GM20431 (cell line): ENCODE results near the gene SRSF3.
"Not testable (repeated sequence)": the region's sequence is repeated elsewhere in the genome, so short reads cannot be mapped to it uniquely, and the experiment has no call there.

Experiments
- in situ Hi-C: fragments of 300-500 bp; cut with MseI, MboI; formaldehyde crosslinking; loops from one replicate; pipeline ENCODE4 v1.15.0; 2020; ENCODE audit warnings: low sequenced_read_pairs; ENCODE audit not compliant: unreplicated experiment

SRSF3 gene

DNA sequence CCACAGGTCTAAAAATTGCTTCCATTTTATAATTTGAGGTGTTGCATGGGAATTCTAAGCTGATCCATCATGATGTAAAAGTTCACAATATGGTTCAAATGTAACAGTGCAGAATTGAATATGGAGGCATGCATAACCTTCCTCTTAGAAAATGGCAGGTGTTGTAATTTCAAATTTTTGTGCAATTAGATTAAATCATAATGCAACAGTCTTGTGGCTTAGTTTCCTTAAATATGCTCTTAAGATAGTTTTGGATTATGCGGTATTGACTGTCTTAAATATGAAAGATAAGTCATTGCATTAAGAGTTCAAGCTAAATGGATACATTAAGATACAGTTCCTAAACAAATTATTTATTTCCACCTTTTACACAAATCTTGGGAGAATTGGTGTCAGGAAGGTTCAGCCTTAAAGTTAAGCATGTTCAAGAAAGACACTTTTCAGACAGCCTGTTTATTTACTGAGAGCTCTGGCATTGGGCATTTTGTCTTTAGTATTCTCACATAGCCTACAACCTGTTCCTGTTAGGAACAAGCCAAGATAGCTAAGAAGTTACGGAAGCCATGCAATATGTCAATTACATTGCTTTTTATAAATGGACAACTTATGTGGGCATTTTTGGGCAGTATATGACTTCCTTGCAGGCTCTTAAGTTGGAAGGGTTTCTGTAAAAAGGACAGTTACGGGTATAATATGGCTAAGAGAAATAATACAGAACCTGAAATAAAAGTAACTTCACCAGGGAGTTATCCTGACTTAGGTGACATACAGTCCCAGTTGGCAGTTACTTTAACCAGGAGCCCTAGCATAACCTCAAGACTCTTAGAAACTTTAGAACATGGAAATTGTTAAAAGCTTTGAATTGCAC, 9.3 kb downstream of the SRSF3 start:
- in situ Hi-C loops, result no loop called here

DNA sequence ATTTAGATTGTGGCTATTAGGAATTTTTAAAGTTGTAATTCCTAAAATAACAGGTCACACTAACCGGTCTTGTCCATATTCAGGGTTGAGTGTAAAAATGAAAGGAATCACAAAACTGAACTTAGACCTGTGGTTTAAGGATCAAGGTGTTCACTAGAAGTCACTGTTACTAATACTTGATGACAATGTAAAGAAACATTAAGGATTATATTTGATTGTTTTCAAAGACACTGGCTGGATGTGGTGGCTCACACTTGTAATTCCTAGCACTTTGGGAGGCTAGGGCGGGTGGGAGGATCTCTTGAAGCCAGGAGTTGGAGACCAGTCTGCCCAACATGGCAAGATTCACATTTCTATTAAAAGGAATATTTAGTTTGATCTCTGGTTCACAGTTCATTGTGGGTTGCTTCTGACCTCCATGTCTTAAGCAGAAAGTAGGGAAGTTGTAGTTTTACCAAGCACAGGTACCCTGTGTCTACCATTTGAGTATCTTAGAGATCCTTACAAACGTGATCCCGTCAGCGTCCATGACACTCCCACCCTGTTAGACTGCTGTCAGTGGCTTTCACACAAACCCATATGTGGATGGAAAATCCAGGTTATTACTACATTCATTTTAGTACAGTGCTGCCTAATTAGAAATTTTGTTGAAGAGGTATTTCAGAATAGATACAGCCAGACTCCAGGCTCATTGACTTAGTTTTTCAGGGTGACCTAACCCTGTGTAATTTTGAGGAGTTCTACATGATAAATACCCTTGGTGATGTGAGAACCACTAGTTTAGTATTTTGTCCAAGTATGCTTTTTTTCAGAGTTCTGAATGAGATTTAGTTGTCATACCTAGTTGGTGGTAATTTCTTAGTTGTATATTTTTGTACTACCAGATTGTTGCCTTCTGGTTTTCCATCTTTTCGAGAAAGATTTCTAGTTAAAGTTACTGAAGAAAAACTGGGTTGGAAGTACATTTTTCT, 10.2 kb downstream of the SRSF3 start:
- in situ Hi-C loops, result no loop called here

DNA sequence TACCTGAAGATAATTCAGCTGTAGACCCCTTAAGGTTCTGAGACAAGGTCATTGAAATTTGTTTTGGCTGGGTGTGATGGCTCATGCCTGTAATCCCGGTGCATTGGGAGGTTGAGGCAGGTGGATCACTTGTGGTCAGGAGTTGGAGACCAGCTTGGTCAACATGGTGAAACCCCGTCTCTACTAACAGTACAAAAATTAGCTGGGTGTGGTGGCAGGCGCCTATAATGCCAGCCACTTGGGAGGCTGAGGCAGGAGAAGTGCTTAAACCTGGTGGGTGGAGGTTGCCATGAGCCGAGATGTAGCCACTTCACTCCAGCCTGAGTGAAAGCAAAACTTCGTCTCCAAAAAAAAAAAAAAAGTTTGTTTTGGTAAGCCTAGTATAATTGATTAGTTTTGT, 11.0 kb downstream of the SRSF3 start:
- in situ Hi-C loops, result no loop called here

DNA sequence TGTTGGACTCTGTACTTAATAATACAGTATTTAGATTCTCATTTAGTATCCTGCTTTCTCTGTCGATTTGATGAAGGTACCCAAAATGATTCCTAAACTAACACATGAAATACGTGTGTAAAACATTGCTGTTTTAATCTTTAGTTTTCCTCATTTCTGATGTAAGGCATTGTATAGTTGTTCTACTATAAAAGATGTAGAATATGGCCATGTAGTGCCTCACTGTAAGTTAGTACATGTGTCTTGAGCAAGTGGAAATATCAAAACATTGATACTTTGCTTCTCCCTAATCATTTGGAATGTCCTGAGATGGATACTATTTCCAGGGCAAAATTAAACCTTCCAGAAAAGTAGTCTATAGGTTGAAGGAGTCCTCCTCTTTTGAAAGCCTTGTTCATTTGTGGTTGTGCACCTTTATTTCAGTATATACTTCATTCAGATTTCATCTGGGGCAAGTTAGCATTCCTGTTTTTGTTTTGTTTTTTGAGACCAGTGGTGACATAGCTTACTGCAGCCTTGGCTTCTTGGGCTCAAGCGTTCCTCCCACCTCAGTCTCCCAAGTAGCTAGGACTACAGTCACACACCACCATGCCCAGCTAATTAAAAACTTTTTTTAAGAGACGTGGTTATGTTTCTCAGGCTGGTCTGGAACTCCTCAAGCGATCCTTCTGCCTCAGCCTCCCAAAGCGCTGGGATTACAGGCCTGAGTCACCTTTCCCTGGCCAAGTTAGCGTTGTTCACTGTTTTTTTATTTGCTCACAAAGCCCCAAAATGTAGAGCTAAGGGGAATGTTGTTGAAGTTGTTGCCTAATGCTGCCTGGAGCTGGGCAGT, 11.6 kb downstream of the SRSF3 start:
- in situ Hi-C loops, result no loop called here

DNA sequence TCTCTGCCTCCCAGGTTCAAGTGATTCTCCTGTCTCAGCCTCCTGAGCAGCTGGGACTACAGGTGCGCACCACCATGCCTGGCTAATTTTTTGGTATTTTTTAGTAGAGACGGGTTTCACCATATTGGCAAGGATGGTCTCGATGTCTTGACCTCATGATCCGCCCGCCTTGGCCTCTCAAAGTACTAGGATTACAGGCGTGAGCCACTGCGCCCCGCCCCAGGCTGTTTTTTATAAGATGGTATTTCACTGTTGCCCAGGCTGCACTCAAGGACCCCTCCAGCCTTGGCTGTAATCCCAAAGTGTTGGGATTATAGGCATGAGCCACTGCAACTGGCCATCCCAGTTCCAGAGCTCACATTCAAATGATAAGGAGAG, 13.1 kb downstream of the SRSF3 start:
- in situ Hi-C loops, result not testable (repeated sequence)

DNA sequence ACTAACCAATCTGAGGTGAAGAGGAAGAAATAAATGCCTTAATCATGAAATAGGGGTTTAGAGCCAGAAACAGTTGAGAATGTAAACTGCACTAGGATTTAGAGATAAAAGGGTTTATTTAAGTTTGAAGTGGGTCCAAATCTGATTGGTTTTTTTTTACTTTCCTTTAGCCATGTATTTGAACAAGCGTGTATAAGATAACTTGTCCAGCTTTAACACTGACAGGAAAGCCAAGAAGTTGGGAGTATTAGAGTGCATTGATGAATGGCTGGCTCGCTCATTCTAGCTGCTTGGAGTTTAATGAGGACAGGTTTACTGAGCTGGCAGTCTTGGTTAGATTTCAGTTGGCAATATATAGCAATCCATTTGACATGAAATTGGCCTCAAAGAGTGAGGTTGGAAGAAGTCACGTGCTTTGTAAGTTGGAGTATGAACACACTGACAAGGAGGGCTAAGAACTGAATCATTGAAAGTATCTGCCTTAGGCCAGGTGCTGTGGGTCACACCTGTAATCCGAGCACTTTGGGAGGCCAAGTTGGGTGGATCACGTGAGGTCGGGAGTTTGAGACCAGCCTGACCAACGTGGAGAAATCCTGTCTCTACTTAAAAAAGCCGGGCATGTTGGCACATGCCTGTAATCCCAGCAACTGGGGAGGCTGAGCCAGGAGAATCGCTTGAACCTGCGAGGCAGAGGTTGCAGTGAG, 13.7 kb downstream of the SRSF3 start:
- in situ Hi-C loops, result no loop called here

DNA sequence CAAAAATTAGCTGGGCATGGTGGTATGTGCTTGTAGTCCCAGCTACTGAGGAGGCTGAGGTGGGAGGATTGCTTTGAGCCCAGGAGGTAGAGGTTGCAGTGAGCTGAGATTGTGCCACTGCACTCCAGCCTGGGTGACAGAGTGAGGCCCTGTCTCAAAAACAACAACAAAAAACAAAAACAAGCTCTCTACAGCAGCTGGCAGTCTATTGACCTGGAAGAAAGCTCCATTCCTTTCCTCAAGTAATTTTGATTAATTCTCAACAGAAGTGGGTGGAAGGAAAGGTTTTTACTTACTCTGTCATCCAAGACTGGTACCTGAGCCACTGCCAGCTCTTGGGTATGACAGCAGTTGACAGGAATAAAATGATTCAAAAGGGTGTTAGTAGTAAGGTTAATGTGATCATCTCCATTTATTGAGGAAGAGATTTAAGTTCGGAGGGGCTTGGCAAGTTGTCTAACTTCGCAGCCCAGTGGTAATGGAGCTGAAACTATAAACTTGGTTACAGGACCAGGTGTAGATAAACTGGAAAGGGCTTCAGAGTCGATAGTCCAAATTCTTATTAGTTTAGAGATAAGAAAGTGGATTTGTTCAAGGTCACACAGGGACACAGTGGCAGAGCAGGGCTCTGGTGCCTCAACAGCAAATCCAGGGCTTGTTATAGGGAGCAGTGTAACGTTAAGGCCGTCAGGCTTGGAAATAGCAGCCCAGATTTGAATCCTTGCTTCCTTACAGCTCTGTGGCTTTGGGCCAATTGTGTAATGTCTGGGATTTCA, 14.8 kb downstream of the SRSF3 start:
- in situ Hi-C loops, result no loop called here

DNA sequence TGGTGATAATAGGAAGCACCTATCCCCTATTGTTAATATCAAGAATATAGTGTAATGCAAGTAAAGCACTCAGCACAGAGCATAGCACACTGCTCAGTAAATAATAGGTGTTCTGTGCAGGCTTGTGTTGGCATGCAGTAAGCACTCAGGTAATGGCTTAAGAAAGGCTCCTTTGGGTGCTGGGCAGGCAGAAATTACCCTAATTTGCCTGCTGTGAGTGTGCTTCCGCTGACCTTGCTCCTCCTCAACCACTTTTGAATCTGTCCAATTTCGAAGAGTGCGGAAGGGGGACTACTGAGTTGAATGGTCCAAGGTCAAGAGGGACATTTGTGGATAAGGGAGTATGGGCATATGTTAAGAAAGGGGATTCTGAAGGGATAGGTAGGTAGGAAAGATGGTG, 15.4 kb downstream of the SRSF3 start:
- in situ Hi-C loops, result no loop called here

DNA sequence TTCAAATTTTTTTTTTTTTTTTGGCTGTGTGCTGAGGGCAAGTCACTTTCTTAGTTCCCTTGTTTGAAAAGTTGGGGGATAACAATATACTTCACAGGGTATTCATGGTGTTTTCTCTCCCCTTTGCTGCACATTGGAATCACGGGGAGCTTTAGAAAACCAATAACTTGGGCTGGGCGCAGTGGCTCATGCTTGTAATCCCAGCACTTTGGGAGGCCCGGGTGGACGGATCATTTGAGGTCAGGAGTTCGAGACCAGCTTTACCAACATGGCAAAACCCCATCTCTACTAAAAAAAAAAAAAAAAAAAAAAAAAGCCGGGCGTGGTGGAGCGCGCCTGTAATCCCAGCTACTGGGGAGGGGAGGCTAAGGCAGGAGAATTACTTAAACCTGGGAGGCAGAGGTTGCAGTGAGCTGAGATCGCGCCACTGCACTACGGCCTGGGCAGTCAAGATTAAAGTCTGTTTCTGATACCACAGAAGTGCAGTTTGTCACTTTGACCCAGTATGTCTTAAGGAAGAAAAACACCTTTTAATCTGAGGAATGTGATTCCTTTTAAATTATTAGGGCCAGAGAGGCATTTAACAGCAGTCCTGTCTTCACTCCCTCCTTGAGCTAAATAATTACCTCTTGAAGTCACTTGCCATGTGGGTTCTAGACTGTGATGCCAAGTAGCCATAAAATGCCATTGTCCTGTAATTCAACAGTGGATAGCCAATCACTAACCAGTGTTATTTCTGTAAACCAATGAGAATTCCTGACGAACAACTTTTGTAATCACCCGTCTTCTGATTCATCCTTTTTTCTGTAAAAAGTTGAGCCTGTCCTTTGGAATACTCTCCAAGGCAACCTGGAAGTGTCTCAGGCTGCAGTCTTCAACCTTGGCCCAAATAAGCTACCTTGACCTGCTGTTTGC, 16.1 kb downstream of the SRSF3 start:
- in situ Hi-C loops, result no loop called here

DNA sequence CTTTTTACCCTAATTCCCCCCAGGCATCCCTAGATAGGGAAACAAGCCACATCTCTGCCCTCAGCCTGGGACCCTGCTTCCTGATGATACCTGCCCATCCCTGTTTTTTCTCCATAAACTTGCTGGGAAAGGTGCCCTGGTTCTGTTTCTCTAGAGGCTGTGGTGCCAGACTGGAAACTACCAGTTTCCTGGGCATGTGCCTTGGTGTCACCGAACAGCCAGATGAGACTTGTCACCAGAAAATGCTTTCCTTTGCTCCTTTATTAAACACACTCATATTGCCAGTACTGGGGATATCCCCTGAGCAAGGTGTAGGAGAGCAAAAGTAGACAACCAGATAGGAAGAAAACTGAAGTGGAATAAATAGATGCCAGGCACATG, 16.8 kb downstream of the SRSF3 start:
- in situ Hi-C loops, result no loop called here

DNA sequence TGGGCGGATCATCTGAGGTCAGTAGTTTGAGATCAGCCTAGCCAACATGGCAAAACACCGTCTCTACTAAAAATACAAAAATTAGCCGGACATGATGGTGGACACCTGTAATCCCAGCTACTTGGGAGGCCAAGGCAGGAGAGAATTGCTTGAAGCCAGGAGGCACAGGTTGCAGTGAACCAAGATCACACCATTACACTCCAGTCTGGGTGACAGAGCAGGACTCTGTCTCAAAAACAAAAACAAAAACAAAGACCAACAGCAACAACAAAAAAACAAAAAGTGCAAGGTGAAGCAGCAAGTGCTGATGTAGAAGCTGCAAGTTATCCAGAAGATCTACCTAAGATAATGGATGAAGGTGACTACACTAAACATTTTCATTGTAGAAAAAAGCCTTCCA, 17.5 kb downstream of the SRSF3 start:
- in situ Hi-C loops, result not testable (repeated sequence)

DNA sequence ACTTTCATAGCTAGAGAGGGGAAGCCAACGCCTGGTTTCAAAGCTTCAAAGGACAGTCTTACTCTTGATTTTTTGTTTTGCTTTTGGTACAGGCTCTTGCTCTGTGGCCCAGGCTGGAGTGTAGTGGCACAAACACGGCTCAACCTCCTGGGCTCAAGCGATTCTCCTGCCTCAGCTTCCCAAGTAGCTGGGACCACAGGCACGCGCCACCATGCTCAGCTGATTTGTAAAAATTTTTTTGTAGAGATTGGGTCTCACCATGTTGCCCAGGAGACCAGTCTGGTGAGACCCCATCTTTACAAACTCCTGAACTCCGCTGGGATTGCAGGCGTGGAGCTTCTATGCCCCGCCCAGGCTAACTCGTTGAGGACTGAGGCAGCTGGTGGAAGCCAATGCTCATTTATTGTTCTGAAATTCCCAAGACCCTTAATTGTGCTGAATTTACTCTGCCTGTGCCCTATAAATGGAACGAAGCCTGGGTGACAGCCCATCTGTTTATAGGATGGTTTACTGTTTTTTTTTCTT, 18.0 kb downstream of the SRSF3 start:
- in situ Hi-C loops, result no loop called here

DNA sequence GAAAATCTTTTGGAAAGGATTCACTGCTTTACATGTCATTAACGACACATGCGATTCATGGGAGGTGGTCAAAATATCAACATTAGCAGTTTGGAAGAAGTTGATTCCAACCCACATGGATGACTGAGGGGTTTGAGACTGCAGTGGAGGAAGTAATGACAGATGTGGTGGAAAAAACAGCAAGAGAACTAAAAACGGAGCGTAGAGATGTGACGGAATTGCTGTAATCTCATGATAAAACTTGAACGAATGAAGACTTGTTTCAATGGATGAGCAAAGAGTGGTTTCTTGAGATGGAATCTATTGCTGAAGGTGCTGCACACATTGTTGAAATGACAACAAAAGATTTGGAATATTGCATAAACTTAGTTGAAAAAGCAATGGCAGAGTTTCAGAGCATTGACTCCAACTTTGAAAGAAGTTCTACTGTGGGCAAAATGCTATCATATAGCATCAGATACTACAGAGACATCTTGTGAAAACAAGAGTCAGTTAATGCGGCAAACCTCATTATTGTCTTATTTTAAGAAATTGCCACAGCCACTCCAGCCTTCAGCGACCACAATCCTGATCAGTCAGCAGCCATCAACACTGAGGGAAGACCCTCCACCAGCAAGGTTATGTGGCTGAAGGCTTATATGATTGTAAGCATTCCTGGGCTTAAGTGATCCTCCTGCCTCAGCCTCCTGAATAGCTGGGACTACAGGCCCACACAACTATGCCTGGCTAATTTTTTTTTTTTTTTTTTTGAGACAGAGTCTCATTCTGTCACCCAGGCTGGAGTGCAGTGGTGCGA, 19.2 kb downstream of the SRSF3 start:
- in situ Hi-C loops, result no loop called here

DNA sequence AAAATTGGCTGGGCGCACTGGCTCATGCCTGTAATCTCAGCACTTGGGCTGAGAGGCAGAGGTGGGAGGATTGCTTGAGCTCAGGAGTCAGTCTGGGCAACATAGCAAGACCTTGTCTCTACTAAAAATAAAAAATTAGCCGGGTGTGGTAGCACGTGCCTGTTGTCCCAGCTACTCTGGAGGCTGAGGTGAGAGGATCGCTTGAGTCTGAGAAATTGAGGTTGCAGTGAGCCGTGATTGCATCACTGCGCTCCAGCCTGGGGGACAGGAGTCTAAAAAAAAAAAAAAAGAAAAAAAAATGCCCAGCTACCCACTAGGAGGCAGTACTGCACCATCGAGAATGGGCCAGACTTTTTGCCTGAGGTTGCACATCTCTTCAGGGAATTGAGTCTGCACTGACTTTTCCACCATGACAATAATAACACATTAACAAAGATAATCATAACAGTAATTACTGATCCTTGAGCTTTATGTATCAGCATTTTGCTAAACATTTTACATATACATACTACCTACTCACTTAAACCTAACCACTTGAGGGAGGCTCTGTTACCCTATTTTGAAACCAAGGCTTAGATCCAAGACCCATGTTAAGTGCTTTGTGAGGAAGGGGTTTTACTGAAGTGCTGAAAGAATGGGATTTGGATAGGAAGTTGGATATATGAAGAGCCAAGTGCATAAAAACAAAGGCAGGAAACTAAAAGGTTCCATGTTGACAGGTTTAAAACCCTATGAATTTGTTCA, 21.0 kb downstream of the SRSF3 start:
- in situ Hi-C loops, result no loop called here

DNA sequence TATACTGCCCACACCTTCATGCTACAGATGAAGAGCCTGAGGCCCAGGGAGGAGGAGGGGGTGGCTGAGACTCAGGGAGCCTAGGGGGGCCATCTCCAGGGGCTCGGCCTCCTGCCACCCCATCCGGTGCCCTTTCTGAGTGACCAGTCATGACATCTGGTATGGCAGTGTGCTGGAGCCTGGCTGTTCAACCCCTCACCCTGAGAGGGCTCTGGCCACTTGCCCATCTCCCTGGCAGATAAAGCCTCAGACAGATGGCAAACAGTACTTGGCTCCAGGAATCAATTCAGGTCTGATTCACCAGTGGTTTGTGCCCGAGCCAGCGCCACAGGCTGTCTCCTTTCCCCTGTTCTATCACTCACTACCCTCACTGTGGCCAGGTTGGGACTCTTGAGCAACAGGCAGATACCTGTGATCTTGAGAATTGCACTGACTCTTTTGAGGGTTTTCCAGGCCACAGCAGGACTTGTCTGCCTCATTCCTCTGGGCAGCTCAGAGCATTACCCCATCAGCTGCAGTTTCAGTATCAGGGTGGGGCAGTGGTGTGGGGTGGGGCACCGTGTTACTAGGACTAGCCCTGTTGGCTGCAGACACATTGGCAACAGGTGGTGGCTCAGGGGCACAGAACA, 22.8 kb downstream of the SRSF3 start:
- in situ Hi-C loops, result no loop called here
